HEK293 (cell line): Measurements from ENCODE around the gene GINS2.

Experiments
- CTCF ChIA-PET: fragments of 350-600 bp; formaldehyde crosslinking; extraction: SDS; loops from one replicate; lab custom pipeline; 2021; ENCODE audit warnings: antibody characterized with exemption; lab: Yijun Ruan, JAX
- POLR2A ChIA-PET: fragments of 300-600 bp; formaldehyde crosslinking; extraction: SDS; loops from one replicate; lab custom pipeline; 2020; ENCODE audit warnings: antibody characterized with exemption, inconsistent platforms; lab: Yijun Ruan, JAX
- H3K27ac ChIP-seq: fragments of 200-500 bp; sonication (Bioruptor generic); 2 replicates; pipeline ENCODE4 v1.5.1; 2014; ENCODE audit warnings: low read depth, low read length, control low read depth, inconsistent platforms; ENCODE audit errors: extremely low read depth
- H3K36me3 ChIP-seq, 2 experiments: fragments of 200-500 bp in 1 of 2; sonication (Bioruptor generic) in 1 of 2; 1 replicate in 1 of 2; 2 replicates in 1 of 2; pipeline ENCODE4 v1.5.1; 2014 to 2017; ENCODE audit warnings: inconsistent platforms in 2 of 2, low read length in 2 of 2; ENCODE audit not compliant: control insufficient read depth in 2 of 2, insufficient read depth in 1 of 2
- H3K4me1 ChIP-seq: fragments of 200-500 bp; sonication (Bioruptor generic); 2 replicates; pipeline ENCODE4 v1.5.1; 2014; ENCODE audit warnings: mild to moderate bottlenecking, low read length, inconsistent platforms; ENCODE audit not compliant: control insufficient read depth, insufficient read depth
- H3K4me3 ChIP-seq: 2 replicates; pipeline ENCODE4 v1.5.1; 2011; ENCODE audit warnings: low read depth, mild to moderate bottlenecking, control low read depth, low read length, moderate library complexity
- H3K9me3 ChIP-seq: fragments of 200-500 bp; sonication (Bioruptor generic); 2 replicates; pipeline ENCODE4 v1.5.1; 2014; ENCODE audit warnings: low read depth, low read length, inconsistent platforms; ENCODE audit not compliant: control insufficient read depth, insufficient read depth
- SCRT2 ChIP-seq: fragments of 450-650 bp; formaldehyde crosslinking; IDR thresholded peaks from 2 replicates; pipeline ENCODE4 v1.5.1; 2016; ENCODE audit warnings: missing biosample characterization, missing genetic modification characterization
- ZBTB48 ChIP-seq: fragments of 450-650 bp; formaldehyde crosslinking; IDR thresholded peaks from 2 replicates; pipeline ENCODE4 v1.5.1; 2016; ENCODE audit warnings: missing biosample characterization, missing genetic modification characterization
- ZFHX2 ChIP-seq: fragments of 450-650 bp; formaldehyde crosslinking; conservative IDR thresholded peaks from 2 replicates; pipeline ENCODE4 v1.5.1; 2016; ENCODE audit warnings: missing biosample characterization, missing genetic modification characterization
- ZNF138 ChIP-seq: fragments of 450-650 bp; formaldehyde crosslinking; IDR thresholded peaks from 2 replicates; pipeline ENCODE4 v1.5.1; 2016; ENCODE audit warnings: missing biosample characterization, missing genetic modification characterization, borderline replicate concordance
- ZNF184 ChIP-seq: fragments of 450-650 bp; IDR thresholded peaks from 2 replicates; pipeline ENCODE4 v1.5.1; 2018; ENCODE audit warnings: missing biosample characterization, mild to moderate bottlenecking, missing genetic modification characterization
- ZNF266 ChIP-seq: fragments of 450-650 bp; formaldehyde crosslinking; IDR thresholded peaks from 2 replicates; pipeline ENCODE4 v1.5.1; 2016; ENCODE audit warnings: missing biosample characterization, missing genetic modification characterization, low read depth
- TF ChIP-seq, protein P1 (sequence below): fragments of 450-650 bp; formaldehyde crosslinking; IDR thresholded peaks from 2 replicates; pipeline ENCODE4 v1.5.1; 2017; ENCODE audit warnings: missing biosample characterization, missing genetic modification characterization
- TF ChIP-seq, protein P2 (sequence below): fragments of 450-650 bp; formaldehyde crosslinking; IDR thresholded peaks from 2 replicates; pipeline ENCODE4 v1.5.0; 2017; ENCODE audit warnings: missing biosample characterization, missing genetic modification characterization, borderline replicate concordance
- TF ChIP-seq, protein P3 (sequence below): fragments of 450-650 bp; formaldehyde crosslinking; IDR thresholded peaks from 2 replicates; pipeline ENCODE4 v1.5.1; 2017; ENCODE audit warnings: missing biosample characterization, missing genetic modification characterization
- TF ChIP-seq, protein P4 (sequence below): fragments of 450-650 bp; formaldehyde crosslinking; IDR thresholded peaks from 2 replicates; pipeline ENCODE4 v1.5.1; 2017; ENCODE audit warnings: missing biosample characterization, missing genetic modification characterization

GINS2 gene

DNA sequence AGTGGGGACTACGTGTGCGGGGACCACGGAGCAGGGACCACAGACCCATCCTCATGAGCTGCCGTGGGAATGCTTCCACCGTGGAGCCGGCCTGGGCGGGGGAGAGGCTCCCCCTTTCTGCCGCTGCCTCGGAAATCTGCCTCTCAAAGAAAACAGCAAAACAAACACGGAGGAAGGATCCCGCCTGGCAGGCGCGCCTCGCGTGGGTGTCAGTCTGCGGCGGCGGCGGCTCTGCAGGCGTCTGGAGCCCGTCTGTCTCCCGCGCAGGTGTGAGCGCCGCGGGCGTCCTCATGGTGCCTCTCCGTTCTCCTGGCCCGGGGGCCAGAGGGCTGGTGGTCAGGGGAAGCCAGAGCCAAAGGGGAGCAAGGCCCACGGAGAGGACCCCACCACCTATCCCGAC, 48.2 kb downstream of the GINS2 start:
- H3K4me1 ChIP-seq = no peaks in the 10 kb centered on the region
- POLR2A ChIA-PET = no interaction called here
- H3K4me3 ChIP-seq = no peak overlapping the region
- peaks cover 0 to 81% of the 10 kb centered on the region in 2 experiments; a peak in 2 of 3 replicates for H3K36me3 ChIP-seq
- no peaks in the 10 kb centered on the region for H3K9me3 ChIP-seq
- no peak overlapping the region for H3K27ac ChIP-seq
- CTCF ChIA-PET = no interaction called here
- TF ChIP-seq ZNF184 = no peak
- no peak for TF ChIP-seq ZNF266 (tag by site-specific recombination)
- TF ChIP-seq, protein P1, sequence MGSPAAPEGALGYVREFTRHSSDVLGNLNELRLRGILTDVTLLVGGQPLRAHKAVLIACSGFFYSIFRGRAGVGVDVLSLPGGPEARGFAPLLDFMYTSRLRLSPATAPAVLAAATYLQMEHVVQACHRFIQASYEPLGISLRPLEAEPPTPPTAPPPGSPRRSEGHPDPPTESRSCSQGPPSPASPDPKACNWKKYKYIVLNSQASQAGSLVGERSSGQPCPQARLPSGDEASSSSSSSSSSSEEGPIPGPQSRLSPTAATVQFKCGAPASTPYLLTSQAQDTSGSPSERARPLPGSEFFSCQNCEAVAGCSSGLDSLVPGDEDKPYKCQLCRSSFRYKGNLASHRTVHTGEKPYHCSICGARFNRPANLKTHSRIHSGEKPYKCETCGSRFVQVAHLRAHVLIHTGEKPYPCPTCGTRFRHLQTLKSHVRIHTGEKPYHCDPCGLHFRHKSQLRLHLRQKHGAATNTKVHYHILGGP = no peak
- TF ChIP-seq, protein P2, sequence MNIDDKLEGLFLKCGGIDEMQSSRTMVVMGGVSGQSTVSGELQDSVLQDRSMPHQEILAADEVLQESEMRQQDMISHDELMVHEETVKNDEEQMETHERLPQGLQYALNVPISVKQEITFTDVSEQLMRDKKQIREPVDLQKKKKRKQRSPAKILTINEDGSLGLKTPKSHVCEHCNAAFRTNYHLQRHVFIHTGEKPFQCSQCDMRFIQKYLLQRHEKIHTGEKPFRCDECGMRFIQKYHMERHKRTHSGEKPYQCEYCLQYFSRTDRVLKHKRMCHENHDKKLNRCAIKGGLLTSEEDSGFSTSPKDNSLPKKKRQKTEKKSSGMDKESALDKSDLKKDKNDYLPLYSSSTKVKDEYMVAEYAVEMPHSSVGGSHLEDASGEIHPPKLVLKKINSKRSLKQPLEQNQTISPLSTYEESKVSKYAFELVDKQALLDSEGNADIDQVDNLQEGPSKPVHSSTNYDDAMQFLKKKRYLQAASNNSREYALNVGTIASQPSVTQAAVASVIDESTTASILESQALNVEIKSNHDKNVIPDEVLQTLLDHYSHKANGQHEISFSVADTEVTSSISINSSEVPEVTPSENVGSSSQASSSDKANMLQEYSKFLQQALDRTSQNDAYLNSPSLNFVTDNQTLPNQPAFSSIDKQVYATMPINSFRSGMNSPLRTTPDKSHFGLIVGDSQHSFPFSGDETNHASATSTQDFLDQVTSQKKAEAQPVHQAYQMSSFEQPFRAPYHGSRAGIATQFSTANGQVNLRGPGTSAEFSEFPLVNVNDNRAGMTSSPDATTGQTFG = no peak
- TF ChIP-seq, protein P3, sequence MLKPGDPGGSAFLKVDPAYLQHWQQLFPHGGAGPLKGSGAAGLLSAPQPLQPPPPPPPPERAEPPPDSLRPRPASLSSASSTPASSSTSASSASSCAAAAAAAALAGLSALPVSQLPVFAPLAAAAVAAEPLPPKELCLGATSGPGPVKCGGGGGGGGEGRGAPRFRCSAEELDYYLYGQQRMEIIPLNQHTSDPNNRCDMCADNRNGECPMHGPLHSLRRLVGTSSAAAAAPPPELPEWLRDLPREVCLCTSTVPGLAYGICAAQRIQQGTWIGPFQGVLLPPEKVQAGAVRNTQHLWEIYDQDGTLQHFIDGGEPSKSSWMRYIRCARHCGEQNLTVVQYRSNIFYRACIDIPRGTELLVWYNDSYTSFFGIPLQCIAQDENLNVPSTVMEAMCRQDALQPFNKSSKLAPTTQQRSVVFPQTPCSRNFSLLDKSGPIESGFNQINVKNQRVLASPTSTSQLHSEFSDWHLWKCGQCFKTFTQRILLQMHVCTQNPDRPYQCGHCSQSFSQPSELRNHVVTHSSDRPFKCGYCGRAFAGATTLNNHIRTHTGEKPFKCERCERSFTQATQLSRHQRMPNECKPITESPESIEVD (tag by site-specific recombination) = no peak
- TF ChIP-seq, protein P4, sequence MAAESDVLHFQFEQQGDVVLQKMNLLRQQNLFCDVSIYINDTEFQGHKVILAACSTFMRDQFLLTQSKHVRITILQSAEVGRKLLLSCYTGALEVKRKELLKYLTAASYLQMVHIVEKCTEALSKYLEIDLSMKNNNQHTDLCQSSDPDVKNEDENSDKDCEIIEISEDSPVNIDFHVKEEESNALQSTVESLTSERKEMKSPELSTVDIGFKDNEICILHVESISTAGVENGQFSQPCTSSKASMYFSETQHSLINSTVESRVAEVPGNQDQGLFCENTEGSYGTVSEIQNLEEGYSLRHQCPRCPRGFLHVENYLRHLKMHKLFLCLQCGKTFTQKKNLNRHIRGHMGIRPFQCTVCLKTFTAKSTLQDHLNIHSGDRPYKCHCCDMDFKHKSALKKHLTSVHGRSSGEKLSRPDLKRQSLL = no peak

DNA sequence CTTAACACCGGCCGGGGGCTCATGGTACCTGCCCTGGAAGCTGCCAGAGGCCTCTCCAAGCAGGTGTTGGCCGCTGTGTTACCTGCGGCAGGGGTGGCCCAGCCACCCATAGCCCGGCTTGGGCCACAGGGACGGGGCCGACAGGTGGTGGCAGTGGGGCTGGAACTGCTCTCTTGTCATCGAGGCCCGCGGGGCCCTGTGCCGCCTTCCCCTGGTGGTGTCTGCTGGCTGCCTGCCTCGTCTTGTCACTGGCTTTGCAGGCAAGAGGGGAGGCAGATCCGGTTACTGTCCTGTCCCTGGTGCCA, 48.5 kb downstream of the GINS2 start:
- CTCF ChIA-PET = no interaction called here
- TF ChIP-seq ZNF138 (tag by site-specific recombination) (no peak), SCRT2 (tag by site-specific recombination) (peak; percentile 35; the same call in 1 of the 2 replicates)
- Histone ChIP-seq H3K36me3 (peaks cover 0 to 81% of the 10 kb centered on the region in 2 experiments; a peak in 2 of 3 replicates), H3K4me3 (no peak overlapping the region), H3K4me1 (no peaks in the 10 kb centered on the region), H3K27ac (no peak overlapping the region), H3K9me3 (no peaks in the 10 kb centered on the region)
- POLR2A ChIA-PET = no interaction called here

DNA sequence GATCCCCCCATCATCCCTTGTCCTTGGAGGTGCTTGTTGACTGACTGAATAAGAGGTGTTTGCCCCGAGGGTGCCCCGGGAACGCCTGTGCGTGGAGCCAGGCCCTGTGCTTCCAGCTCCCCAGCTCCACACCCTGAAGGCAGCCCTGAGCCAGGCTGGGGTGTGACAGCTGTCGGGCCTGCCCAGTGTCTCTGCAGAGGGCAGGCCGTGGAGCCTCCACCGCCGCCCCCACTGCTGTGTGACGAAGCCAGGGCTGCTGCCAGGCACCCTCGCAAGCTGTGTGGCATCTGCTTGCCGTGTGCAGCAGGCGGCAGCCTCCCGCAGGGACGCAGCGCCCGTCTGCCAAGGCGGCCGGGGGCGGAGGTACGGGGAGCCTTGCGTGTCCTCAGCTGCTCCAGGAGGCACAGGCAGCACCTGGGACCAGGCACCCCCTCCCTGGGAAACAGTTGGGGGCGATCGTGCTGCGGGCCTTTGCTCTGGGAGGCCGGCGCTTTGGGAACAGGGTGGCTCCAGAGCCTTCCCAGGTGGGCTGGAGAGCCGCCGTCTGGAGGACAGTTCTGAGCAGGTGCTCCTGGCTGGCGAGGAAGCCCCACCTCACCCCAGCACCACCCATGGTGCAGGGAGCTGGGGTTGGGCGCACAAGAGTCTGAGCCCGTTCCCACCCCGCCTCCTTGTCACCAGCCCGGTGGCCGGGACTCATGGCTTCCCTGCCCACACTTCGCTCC, 49.1 kb downstream of the GINS2 start:
- Histone ChIP-seq H3K27ac (no peak overlapping the region), H3K4me3 (no peak overlapping the region), H3K36me3 (peaks cover 0 to 82% of the 10 kb centered on the region in 2 experiments; a peak in 2 of 3 replicates), H3K9me3 (no peaks in the 10 kb centered on the region), H3K4me1 (no peaks in the 10 kb centered on the region)
- ChIA-PET POLR2A (interaction anchor here (0.6 kb wide), 1 partner anchor 18 kb away, joined by 3 read pairs; no protein-coding TSS in a partner anchor), CTCF (interaction anchor here (0.6 kb wide), 1 partner anchor 1810 kb away, joined by 6 read pairs; no protein-coding TSS in a partner anchor)
- TF ChIP-seq ZFHX2 (tag by site-specific recombination) = peak; percentile 23; the same call in 1 of the 2 replicates
- no peak for TF ChIP-seq ZBTB48
